ENCODE data around the gene EIF4H.
A peak's percentile ranks its signal among the peaks of the same experiment; 100 is the strongest.
"Not testable (repeated sequence)": the region's sequence is repeated elsewhere in the genome, so short reads cannot be mapped to it uniquely, and the experiment has no call there.

EIF4H gene

GRCh38 chr7:74175340-74175739, 1.2 kb downstream of the EIF4H start:
- ATAC-seq (no peak), DNase-seq (no peak)

- ATAC-seq, result no peak
Observed at GRCh38 chr7:74176555-74176954, 2.4 kb downstream of the EIF4H start.

GRCh38 chr7:74178632-74179031, 4.5 kb downstream of the EIF4H start:
- ATAC-seq, result no peak
- DNase-seq, result no peak

More at GRCh38 chr7:74176555-74176954, 2.4 kb downstream of the EIF4H start:
- no peak for DNase-seq

GRCh38 chr7:74179935-74180604, 5.9 kb downstream of the EIF4H start:
- DNase-seq (no peak), ATAC-seq (no peak)

- ATAC-seq (no peak), DNase-seq (no peak)
Observed at GRCh38 chr7:74180866-74181265, 6.7 kb downstream of the EIF4H start.

- ATAC-seq (no peak), DNase-seq (no peak)
Observed at GRCh38 chr7:74181821-74182220, 7.7 kb downstream of the EIF4H start.

GRCh38 chr7:74182453-74183090, 8.4 kb downstream of the EIF4H start:
- no peak for ATAC-seq
- DNase-seq, result no peak

- ATAC-seq (no peak), DNase-seq (no peak)
Observed at GRCh38 chr7:74183142-74183541, 9.0 kb downstream of the EIF4H start.

- DNase-seq (no peak), ATAC-seq (peak; percentile 84)
Observed at GRCh38 chr7:74183653-74184450, 9.7 kb downstream of the EIF4H start.

- DNase-seq, result no peak
- ATAC-seq, result no peak
Observed at GRCh38 chr7:74185016-74185415, 10.9 kb downstream of the EIF4H start.

GRCh38 chr7:74185636-74186035, 11.5 kb downstream of the EIF4H start:
- ATAC-seq, result no peak
- no peak for DNase-seq

- no peak for DNase-seq
Observed at GRCh38 chr7:74187915-74188675, 13.9 kb downstream of the EIF4H start.

GRCh38 chr7:74190259-74190658, 16.1 kb downstream of the EIF4H start:
- ATAC-seq, result no peak
- DNase-seq, result no peak

More at GRCh38 chr7:74187915-74188675, 13.9 kb downstream of the EIF4H start:
- no peak for ATAC-seq

- ATAC-seq (no peak), DNase-seq (no peak)
Observed at GRCh38 chr7:74191231-74191630, 17.1 kb downstream of the EIF4H start.

- no peak for ATAC-seq
- DNase-seq, result no peak
Observed at GRCh38 chr7:74193054-74193453, 18.9 kb downstream of the EIF4H start.

- ATAC-seq, result no peak
- DNase-seq, result no peak
Observed at GRCh38 chr7:74193913-74194312, 19.8 kb downstream of the EIF4H start.

GRCh38 chr7:74194686-74195085, 20.5 kb downstream of the EIF4H start:
- no peak for DNase-seq
- no peak for ATAC-seq

GRCh38 chr7:74195139-74195860, 21.1 kb downstream of the EIF4H start:
- DNase-seq, result not testable (repeated sequence)
- peak; percentile 40 for ATAC-seq

- ATAC-seq, result not testable (repeated sequence)
Observed at GRCh38 chr7:74195968-74196654, 22.0 kb downstream of the EIF4H start.

GRCh38 chr7:74197449-74198124, 23.4 kb downstream of the EIF4H start:
- DNase-seq (no peak), ATAC-seq (no peak)

More at GRCh38 chr7:74195968-74196654, 22.0 kb downstream of the EIF4H start:
- not testable (repeated sequence) for DNase-seq

Data from stimulated activated naive CD8-positive, alpha-beta T cell treated with anti-CD3 and anti-CD28 coated beads, Interleukin-15, Interleukin-2, amounts not matched to agents 100 U/mL and 50 U/mL, for 24 hours (primary cell).